ENCODE measurements around the gene SFXN2. TPM values are rescaled to one million over a fixed set of nuclear protein-coding genes. Genes with fewer than 3 reads are reported as not detected.

Gene SFXN2
- polyA plus RNA-seq, 1 of the 3 experiments (the other 2 are of a cell fraction), result 10.2 TPM

DNA sequence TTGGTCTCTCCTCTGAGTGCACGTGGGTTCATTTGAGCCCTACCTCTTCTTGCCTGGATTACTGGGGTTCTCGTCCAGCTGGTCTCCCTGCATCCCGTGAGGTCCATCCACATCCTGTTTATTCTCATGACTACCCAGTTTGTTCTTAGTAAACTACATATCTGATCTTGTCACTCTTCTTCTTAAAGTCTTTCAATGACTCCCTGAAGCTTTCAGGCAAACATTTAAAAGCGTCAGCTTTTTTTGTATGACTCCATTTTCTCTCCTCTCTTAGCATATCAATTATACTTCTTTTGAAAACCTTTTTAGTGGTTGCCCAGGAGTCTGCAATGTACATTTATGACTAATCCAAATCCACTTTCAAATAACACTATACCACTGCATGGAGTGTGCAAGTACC is 7.5 kb downstream of the SFXN2 start:
- ChIA-PET CTCF (interaction anchor here (0.9 kb wide), 1 partner anchor 347 kb away, joined by 3 read pairs; no protein-coding TSS in a partner anchor), POLR2A (no interaction called here)
- WGBS (ENCODE audit: low lambda C conversion rate), result 90% methylated on average over 4 of the region's 4 CpGs
- Histone ChIP-seq H3K9me2 (no peaks in the 10 kb centered on the region), H3K36me3 (replicated peaks in 1 of 2; ENCODE audit: control insufficient read depth in 1 of 2, insufficient read depth in 2 of 2, low read length in 1 of 2) (peaks cover 3% of the 10 kb centered on the region in 2 experiments), H3K9me3 (no peaks in the 10 kb centered on the region), H3F3A (replicated peaks; ENCODE audit: insufficient read depth) (no peaks in the 10 kb centered on the region), H3K4me2 (no peak overlapping the region), H2AFZ (ENCODE audit: low read depth) (no peak overlapping the region), H3K79me2 (ENCODE audit: insufficient read depth) (peaks cover 16% of the 10 kb centered on the region), H3K27ac (ENCODE audit: low read depth in 2 of 2, low read length in 1 of 2) (no peak overlapping the region), H3K27me3 (ENCODE audit: insufficient read depth) (no peaks in the 10 kb centered on the region), H3K4me1 (ENCODE audit: control insufficient read depth in 1 of 2, insufficient read depth in 2 of 2, low read depth in 1 of 2, low read length in 1 of 2) (peaks cover 0 to 8% of the 10 kb centered on the region in 2 experiments; a peak in 3 of 4 replicates), H4K20me1 (ENCODE audit: insufficient read depth) (no peaks in the 10 kb centered on the region), H3K9ac (no peak overlapping the region), H3K4me3 (ENCODE audit: low read depth in 2 of 2, low read length in 1 of 2) (no peak overlapping the region)
- no peak for TF ChIP-seq RAD21 (IDR thresholded peaks at IDR 0.05; ENCODE audit: low read length)
- TF ChIP-seq RCOR1 (IDR thresholded peaks at IDR 0.05; ENCODE audit: low read length), result no peak
- TF ChIP-seq RFX5 (IDR thresholded peaks at IDR 0.05; ENCODE audit: low read length), result no peak
- no peak for TF ChIP-seq USF2 (IDR thresholded peaks at IDR 0.05; ENCODE audit: borderline replicate concordance, low read depth, low read length)
- no peak for TF ChIP-seq YY1 (IDR thresholded peaks at IDR 0.05; ENCODE audit: low read depth)
- no peak for TF ChIP-seq FOXJ3 (CRISPR knock-in tag; IDR thresholded peaks at IDR 0.05)
- no peak for TF ChIP-seq MXI1 (IDR thresholded peaks at IDR 0.05; ENCODE audit: low read depth, low read length)
- no peak for TF ChIP-seq SMC3 (IDR thresholded peaks at IDR 0.05; ENCODE audit: low read depth, low read length)
- TF ChIP-seq, protein P1, sequence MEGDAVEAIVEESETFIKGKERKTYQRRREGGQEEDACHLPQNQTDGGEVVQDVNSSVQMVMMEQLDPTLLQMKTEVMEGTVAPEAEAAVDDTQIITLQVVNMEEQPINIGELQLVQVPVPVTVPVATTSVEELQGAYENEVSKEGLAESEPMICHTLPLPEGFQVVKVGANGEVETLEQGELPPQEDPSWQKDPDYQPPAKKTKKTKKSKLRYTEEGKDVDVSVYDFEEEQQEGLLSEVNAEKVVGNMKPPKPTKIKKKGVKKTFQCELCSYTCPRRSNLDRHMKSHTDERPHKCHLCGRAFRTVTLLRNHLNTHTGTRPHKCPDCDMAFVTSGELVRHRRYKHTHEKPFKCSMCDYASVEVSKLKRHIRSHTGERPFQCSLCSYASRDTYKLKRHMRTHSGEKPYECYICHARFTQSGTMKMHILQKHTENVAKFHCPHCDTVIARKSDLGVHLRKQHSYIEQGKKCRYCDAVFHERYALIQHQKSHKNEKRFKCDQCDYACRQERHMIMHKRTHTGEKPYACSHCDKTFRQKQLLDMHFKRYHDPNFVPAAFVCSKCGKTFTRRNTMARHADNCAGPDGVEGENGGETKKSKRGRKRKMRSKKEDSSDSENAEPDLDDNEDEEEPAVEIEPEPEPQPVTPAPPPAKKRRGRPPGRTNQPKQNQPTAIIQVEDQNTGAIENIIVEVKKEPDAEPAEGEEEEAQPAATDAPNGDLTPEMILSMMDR (IDR thresholded peaks at IDR 0.05), result no peak
- TF ChIP-seq POLR2AphosphoS5 (IDR thresholded peaks at IDR 0.05; ENCODE audit: low read depth, low read length), result no peak
- TF ChIP-seq JUND (IDR thresholded peaks at IDR 0.05), result no peak
- TF ChIP-seq EZH2phosphoT487 (IDR thresholded peaks at IDR 0.05; ENCODE audit: borderline replicate concordance, low read depth), result no peak
- TF ChIP-seq SIN3A (IDR thresholded peaks at IDR 0.05; ENCODE audit: borderline replicate concordance, low read depth, low read length), result no peak
- no peak for TF ChIP-seq TAF1 (IDR thresholded peaks at IDR 0.05; ENCODE audit: borderline replicate concordance, low read depth, low read length)
- no peak for TF ChIP-seq TEAD4 (IDR thresholded peaks at IDR 0.05; ENCODE audit: borderline replicate concordance, insufficient read depth)
- no peak for TF ChIP-seq FOXM1 (IDR thresholded peaks at IDR 0.05; ENCODE audit: low read depth)
- no peak for TF ChIP-seq ZBTB33 (IDR thresholded peaks at IDR 0.05; ENCODE audit: borderline replicate concordance, low read depth)
- no peak for TF ChIP-seq NRF1 (IDR thresholded peaks at IDR 0.05; ENCODE audit: low read depth, low read length)
- TF ChIP-seq GABPA (IDR thresholded peaks at IDR 0.05; ENCODE audit: low read depth), result no peak
- DNase-seq, result no peak
